Osteocyte (in vitro differentiated cells): ENCODE measurements around the gene DEPDC5. TPM values are rescaled to one million over a fixed set of nuclear protein-coding genes. Genes with fewer than 3 reads are reported as not detected.
"Not testable (repeated sequence)": the region's sequence is repeated elsewhere in the genome, so short reads cannot be mapped to it uniquely, and the experiment has no call there.

Experiments
- DNase-seq: peaks from one replicate; pipeline ENCODE4 v3.0.0; 2021; ENCODE audit warnings: mixed read lengths; ENCODE audit not compliant: unreplicated experiment; ENCODE audit errors: extremely low spot score
- H3K27ac Mint-ChIP-seq: one replicate; pipeline ENCODE4 v1.8.0; 2021; ENCODE audit warnings: mild to moderate bottlenecking, mixed read lengths; ENCODE audit not compliant: unreplicated experiment
- H3K27me3 Mint-ChIP-seq: one replicate; pipeline ENCODE4 v1.8.0; 2021; ENCODE audit warnings: mixed read lengths; ENCODE audit not compliant: unreplicated experiment
- H3K36me3 Mint-ChIP-seq: one replicate; pipeline ENCODE4 v1.8.0; 2021; ENCODE audit warnings: mixed read lengths; ENCODE audit not compliant: unreplicated experiment
- H3K4me1 Mint-ChIP-seq: one replicate; pipeline ENCODE4 v1.8.0; 2021; ENCODE audit warnings: mixed read lengths; ENCODE audit not compliant: unreplicated experiment
- H3K4me3 Mint-ChIP-seq: one replicate; pipeline ENCODE4 v1.8.0; 2021; ENCODE audit warnings: mild to moderate bottlenecking, moderate library complexity, mixed read lengths; ENCODE audit not compliant: unreplicated experiment
- H3K9me3 Mint-ChIP-seq: one replicate; pipeline ENCODE4 v1.8.0; 2021; ENCODE audit warnings: mixed read lengths; ENCODE audit not compliant: unreplicated experiment
- CTCF ChIP-seq: fragments of 200-600 bp; sonication (generic); IDR thresholded peaks from 2 replicates; pipeline ENCODE4 v1.5.0; 2021; ENCODE audit warnings: antibody characterized with exemption, mild to moderate bottlenecking, moderate library complexity
- total RNA-seq: library from RNA; stranded (reverse); gene quantifications from 2 replicates; pipeline ENCODE4 v1.2.1, GENCODE V29; 2021

The DEPDC5 gene
- total RNA-seq, 1 donor from 2014 or later, result 30.7 TPM

- Mint-ChIP-seq H3K4me1 (no peaks in the 10 kb centered on the region), H3K27me3 (no peaks in the 10 kb centered on the region), H3K27ac (no peak overlapping the region), H3K4me3 (no peak overlapping the region), H3K36me3 (peaks cover 36% of the 10 kb centered on the region), H3K9me3 (no peaks in the 10 kb centered on the region)
- no peak for TF ChIP-seq CTCF
- DNase-seq, result no peak
These were observed 14.7 kb downstream of the DEPDC5 start for GRCh38 chr22:31768422-31769059.

DNA sequence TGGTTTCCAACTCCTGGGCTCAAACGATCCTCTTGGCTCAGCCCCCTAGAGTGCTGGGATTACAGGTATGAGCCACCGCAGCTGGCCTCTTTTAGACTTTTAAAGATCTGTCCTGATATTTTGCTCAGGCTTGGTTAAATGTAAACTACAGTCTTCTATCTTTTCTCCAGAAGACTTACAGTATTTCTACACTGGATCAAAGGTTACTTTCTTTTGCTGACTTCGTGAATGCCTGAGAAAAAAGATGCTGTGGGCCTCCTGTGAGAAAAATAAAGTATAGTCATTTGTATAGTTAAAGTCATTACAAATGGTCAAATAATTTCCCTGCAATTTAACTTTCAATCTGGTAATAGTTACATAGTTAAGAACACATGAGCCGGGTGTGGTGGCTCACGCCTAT is 19.6 kb downstream of the DEPDC5 start:
- Mint-ChIP-seq H3K36me3 (peaks cover 27% of the 10 kb centered on the region), H3K4me1 (no peaks in the 10 kb centered on the region), H3K27me3 (no peaks in the 10 kb centered on the region), H3K9me3 (no peaks in the 10 kb centered on the region), H3K27ac (no peak overlapping the region), H3K4me3 (no peak overlapping the region)
- TF ChIP-seq CTCF, result no peak
- DNase-seq, result no peak

DNA sequence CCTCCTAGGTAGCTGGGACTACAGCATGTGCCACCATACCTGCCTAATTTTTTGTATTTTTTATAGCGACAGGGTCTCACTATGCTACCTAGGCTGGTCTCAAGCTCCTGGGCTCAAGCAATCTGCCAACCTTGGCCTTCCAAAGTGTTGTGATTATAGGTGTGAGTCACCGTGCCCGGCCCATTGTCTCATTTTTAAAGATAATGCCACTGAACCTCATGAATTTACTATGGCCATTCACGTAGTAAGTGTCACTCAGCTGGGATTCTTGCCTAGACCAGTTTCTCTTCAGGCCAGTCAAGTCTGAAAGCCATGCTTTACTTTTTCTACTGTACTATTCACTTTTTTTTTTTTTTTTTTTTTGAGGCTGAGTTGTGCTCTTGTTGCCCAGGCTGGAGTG is 22.4 kb downstream of the DEPDC5 start:
- Mint-ChIP-seq H3K4me1 (no peaks in the 10 kb centered on the region), H3K27me3 (no peaks in the 10 kb centered on the region), H3K27ac (no peak overlapping the region), H3K9me3 (no peaks in the 10 kb centered on the region), H3K4me3 (no peak overlapping the region), H3K36me3 (peaks cover 26% of the 10 kb centered on the region)
- no peak for DNase-seq
- TF ChIP-seq CTCF, result no peak

- Mint-ChIP-seq H3K27ac (no peak overlapping the region), H3K36me3 (peaks cover 14% of the 10 kb centered on the region)
- no peak for TF ChIP-seq CTCF
These were observed 36.0 kb downstream of the DEPDC5 start for GRCh38 chr22:31789803-31790202.

DNA sequence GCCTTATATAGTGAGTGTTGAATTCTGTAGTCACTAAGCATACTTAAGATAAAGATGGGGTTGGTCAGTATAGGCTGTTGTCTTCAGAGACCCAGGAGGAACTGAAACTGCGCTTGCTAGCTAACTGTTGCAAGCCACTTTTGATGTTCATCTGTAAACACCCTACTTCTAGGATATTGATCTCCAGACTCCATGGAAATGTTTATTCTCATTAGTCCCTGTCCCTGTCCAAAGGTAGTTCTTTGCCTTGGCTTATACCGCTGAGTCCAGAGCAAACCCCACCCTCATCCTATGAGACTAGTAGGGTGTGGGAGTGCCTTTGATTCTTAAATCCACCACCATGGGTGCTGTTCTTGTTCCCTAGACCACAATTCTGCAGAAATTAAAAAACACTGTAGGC is 36.4 kb downstream of the DEPDC5 start:
- H3K4me1 Mint-ChIP-seq, result no peaks in the 10 kb centered on the region

More at GRCh38 chr22:31789803-31790202, 36.0 kb downstream of the DEPDC5 start:
- Mint-ChIP-seq H3K4me1 (no peaks in the 10 kb centered on the region), H3K9me3 (no peaks in the 10 kb centered on the region), H3K4me3 (no peak overlapping the region), H3K27me3 (no peaks in the 10 kb centered on the region)
- DNase-seq, result no peak

GRCh38 chr22:31799358-31799757 is 45.5 kb downstream of the DEPDC5 start:
- not testable (repeated sequence) for H3K4me1 Mint-ChIP-seq, H3K9me3 Mint-ChIP-seq, H3K4me3 Mint-ChIP-seq, H3K27ac Mint-ChIP-seq, H3K27me3 Mint-ChIP-seq, DNase-seq
- H3K36me3 Mint-ChIP-seq, result peaks cover 40% of the 10 kb centered on the region

More for the DNA sequence above, 36.4 kb downstream of the DEPDC5 start:
- Mint-ChIP-seq H3K4me3 (no peak overlapping the region), H3K27me3 (no peaks in the 10 kb centered on the region), H3K9me3 (no peaks in the 10 kb centered on the region), H3K36me3 (peaks cover 14% of the 10 kb centered on the region), H3K27ac (no peak overlapping the region)
- no peak for TF ChIP-seq CTCF
- no peak for DNase-seq
